ENCODE measurements around the gene GLYATL1. TPM values are rescaled to one million over a fixed set of nuclear protein-coding genes. Genes with fewer than 3 reads are reported as not detected.

The GLYATL1 gene
- total RNA-seq, 1 experiment from 2014 or later = 5.4 TPM

DNA sequence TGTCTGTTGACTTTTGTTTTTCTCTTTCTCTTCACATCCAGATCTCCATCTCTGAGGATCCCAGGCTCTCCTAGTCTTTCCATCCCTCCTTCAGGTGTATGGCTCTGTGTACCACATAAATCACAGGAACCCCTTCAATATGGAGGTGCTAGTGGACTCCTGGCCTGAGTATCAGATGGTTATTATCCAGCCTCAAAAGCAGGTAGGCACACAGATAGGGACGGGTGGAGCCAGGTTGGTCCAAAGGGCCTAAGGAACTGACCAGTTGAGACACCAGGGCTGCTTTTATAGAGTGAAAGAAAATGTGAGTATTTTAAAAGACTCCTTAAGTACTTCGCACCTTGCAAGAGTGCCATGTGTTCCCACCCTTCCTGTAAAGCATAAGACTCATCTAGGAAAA lies 39.9 kb downstream of the GLYATL1 start:
- Mint-ChIP-seq H3K4me1 (no peaks in the 10 kb centered on the region), H3K9me3 (peaks cover 13% of the 10 kb centered on the region), H3K27me3 (ENCODE audit: low read depth) (peaks cover 2% of the 10 kb centered on the region; the same call in 1 of the 2 replicates), H3K4me3 (no peak overlapping the region), H3K36me3 (no peaks in the 10 kb centered on the region), H3K27ac (no peak overlapping the region)
- CTCF ChIA-PET = no interaction called here
- ATAC-seq (no peak), DNase-seq (ENCODE audit: low spot score) (no peak)
- TF ChIP-seq TEAD4 (CRISPR knock-in tag; IDR thresholded peaks at IDR 0.05) (no peak), NFE2L1 (CRISPR knock-in tag; IDR thresholded peaks at IDR 0.05) (no peak), TEAD1 (CRISPR knock-in tag; IDR thresholded peaks at IDR 0.05) (no peak), CREM (CRISPR knock-in tag; IDR thresholded peaks at IDR 0.05) (no peak), ZNF671 (CRISPR knock-in tag; IDR thresholded peaks at IDR 0.05) (no peak), GABPB1 (CRISPR knock-in tag; IDR thresholded peaks at IDR 0.05) (no peak), ZNF263 (CRISPR knock-in tag; IDR thresholded peaks at IDR 0.05; ENCODE audit: low read depth) (no peak), RORB (CRISPR knock-in tag; IDR thresholded peaks at IDR 0.05) (no peak), ZNF232 (CRISPR knock-in tag; IDR thresholded peaks at IDR 0.05) (no peak), ZNF281 (CRISPR knock-in tag; IDR thresholded peaks at IDR 0.05) (no peak), ESRRA (CRISPR knock-in tag; IDR thresholded peaks at IDR 0.05; ENCODE audit: borderline replicate concordance) (no peak)
- TF ChIP-seq, protein P1, sequence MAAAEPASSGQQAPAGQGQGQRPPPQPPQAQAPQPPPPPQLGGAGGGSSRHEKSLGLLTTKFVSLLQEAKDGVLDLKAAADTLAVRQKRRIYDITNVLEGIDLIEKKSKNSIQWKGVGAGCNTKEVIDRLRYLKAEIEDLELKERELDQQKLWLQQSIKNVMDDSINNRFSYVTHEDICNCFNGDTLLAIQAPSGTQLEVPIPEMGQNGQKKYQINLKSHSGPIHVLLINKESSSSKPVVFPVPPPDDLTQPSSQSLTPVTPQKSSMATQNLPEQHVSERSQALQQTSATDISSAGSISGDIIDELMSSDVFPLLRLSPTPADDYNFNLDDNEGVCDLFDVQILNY (CRISPR knock-in tag; IDR thresholded peaks at IDR 0.05) = no peak
- POLR2A ChIA-PET = no interaction called here

GRCh38 chr11:58980159-58980843 lies 41.0 kb downstream of the GLYATL1 start:
- Mint-ChIP-seq H3K4me1 (no peaks in the 10 kb centered on the region), H3K27me3 (ENCODE audit: low read depth) (peaks cover 2% of the 10 kb centered on the region), H3K36me3 (no peaks in the 10 kb centered on the region), H3K9me3 (peaks cover 7% of the 10 kb centered on the region), H3K27ac (no peak overlapping the region), H3K4me3 (no peak overlapping the region)
- ATAC-seq (no peak), DNase-seq (ENCODE audit: low spot score) (no peak)
- ChIA-PET POLR2A (no interaction called here), CTCF (no interaction called here)
- TF ChIP-seq TP53 (CRISPR knock-in tag; IDR thresholded peaks at IDR 0.05) (no peak), RELA (CRISPR knock-in tag; IDR thresholded peaks at IDR 0.05; ENCODE audit: borderline replicate concordance) (no peak), ZNF416 (CRISPR knock-in tag; IDR thresholded peaks at IDR 0.05) (no peak)
- TF ChIP-seq, protein P2, sequence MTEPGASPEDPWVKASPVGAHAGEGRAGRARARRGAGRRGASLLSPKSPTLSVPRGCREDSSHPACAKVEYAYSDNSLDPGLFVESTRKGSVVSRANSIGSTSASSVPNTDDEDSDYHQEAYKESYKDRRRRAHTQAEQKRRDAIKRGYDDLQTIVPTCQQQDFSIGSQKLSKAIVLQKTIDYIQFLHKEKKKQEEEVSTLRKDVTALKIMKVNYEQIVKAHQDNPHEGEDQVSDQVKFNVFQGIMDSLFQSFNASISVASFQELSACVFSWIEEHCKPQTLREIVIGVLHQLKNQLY (CRISPR knock-in tag; IDR thresholded peaks at IDR 0.05) = no peak

- Mint-ChIP-seq H3K36me3 (no peaks in the 10 kb centered on the region), H3K27me3 (ENCODE audit: low read depth) (peaks cover 13% of the 10 kb centered on the region), H3K27ac (no peak overlapping the region), H3K4me1 (peaks cover 17% of the 10 kb centered on the region), H3K9me3 (peaks cover 6% of the 10 kb centered on the region), H3K4me3 (no peak overlapping the region)
- ATAC-seq (no peak), DNase-seq (ENCODE audit: low spot score) (no peak)
- ChIA-PET CTCF (interaction anchor here (1.7 to 2.0 kb wide), 2 partner anchors 66 to 143 kb away, joined by 6 to 12 read pairs; no protein-coding TSS in a partner anchor), POLR2A (no interaction called here)
- TF ChIP-seq JUN (CRISPR knock-in tag; IDR thresholded peaks at IDR 0.05) (no peak), ZBTB21 (CRISPR knock-in tag; IDR thresholded peaks at IDR 0.05; ENCODE audit: borderline replicate concordance) (no peak), MXD4 (CRISPR knock-in tag; IDR thresholded peaks at IDR 0.05; ENCODE audit: borderline replicate concordance) (no peak), ZNF121 (CRISPR knock-in tag; IDR thresholded peaks at IDR 0.05) (no peak), ZNF281 (CRISPR knock-in tag; IDR thresholded peaks at IDR 0.05) (no peak), FOXP1 (CRISPR knock-in tag; IDR thresholded peaks at IDR 0.05; ENCODE audit: borderline replicate concordance) (no peak)
- TF ChIP-seq, protein P3, sequence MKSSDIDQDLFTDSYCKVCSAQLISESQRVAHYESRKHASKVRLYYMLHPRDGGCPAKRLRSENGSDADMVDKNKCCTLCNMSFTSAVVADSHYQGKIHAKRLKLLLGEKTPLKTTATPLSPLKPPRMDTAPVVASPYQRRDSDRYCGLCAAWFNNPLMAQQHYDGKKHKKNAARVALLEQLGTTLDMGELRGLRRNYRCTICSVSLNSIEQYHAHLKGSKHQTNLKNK (CRISPR knock-in tag; IDR thresholded peaks at IDR 0.05) = no peak
- TF ChIP-seq, protein P4, sequence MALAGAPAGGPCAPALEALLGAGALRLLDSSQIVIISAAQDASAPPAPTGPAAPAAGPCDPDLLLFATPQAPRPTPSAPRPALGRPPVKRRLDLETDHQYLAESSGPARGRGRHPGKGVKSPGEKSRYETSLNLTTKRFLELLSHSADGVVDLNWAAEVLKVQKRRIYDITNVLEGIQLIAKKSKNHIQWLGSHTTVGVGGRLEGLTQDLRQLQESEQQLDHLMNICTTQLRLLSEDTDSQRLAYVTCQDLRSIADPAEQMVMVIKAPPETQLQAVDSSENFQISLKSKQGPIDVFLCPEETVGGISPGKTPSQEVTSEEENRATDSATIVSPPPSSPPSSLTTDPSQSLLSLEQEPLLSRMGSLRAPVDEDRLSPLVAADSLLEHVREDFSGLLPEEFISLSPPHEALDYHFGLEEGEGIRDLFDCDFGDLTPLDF (CRISPR knock-in tag; IDR thresholded peaks at IDR 0.05) = no peak
- TF ChIP-seq, protein P5, sequence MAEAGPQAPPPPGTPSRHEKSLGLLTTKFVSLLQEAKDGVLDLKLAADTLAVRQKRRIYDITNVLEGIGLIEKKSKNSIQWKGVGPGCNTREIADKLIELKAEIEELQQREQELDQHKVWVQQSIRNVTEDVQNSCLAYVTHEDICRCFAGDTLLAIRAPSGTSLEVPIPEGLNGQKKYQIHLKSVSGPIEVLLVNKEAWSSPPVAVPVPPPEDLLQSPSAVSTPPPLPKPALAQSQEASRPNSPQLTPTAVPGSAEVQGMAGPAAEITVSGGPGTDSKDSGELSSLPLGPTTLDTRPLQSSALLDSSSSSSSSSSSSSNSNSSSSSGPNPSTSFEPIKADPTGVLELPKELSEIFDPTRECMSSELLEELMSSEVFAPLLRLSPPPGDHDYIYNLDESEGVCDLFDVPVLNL (CRISPR knock-in tag; IDR thresholded peaks at IDR 0.05; ENCODE audit: borderline replicate concordance, low read depth) = no peak
Measured at GRCh38 chr11:58992489-58992888, 53.2 kb downstream of the GLYATL1 start.
